Stomach (tissue), 4 donors: ENCODE results near the gene SH3PXD2A.

Experiments used
- CTCF ChIP-seq, 7 experiments: fragments of 450-650 bp in 4 of 7; fragments of 200-600 bp in 3 of 7; sonication (generic) in 3 of 7; IDR thresholded peaks; one replicate each; pipeline ENCODE4 v1.5.1; 2016 to 2019; ENCODE audit warnings: antibody characterized with exemption in 7 of 7, control low read depth in 2 of 7, mild to moderate bottlenecking in 1 of 7
- POLR2A ChIP-seq, 4 donors: fragments of 450-650 bp; IDR thresholded peaks; one replicate each; pipeline ENCODE4 v1.6.1; 2016; ENCODE audit warnings: antibody characterized with exemption in 4 of 4, control low read depth in 2 of 4, mild to moderate bottlenecking in 1 of 4, moderate library complexity in 1 of 4

DNA sequence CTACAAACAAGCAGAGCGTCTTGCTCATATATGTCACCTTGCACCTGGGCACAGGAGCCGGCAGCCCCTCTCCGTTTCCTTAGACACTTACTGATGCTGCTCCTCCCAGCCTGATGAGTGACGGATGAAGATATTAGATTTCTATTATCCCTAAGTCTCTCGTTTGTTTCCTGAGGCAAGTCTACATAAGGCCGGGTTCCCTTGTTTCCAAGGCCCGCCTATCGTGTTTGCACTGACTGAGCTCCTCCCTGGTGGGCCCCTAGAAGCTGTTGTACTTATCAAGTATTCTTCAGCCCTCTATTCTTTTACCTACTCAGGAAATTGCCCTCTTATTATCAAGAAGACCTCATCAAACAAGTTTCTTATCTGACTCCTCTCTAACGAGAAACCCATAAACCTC, 18.5 kb downstream of the SH3PXD2A start:
- TF ChIP-seq POLR2A (IDR thresholded peaks at IDR 0.05) (no peak), CTCF (IDR thresholded peaks at IDR 0.05) (no peak)
